UCSD-AML1 (cell line): Measurements from ENCODE around the gene A1CF.

Source experiments
- DNase-seq: peaks from one replicate; lab custom pipeline; 2025; ENCODE audit not compliant: unreplicated experiment; lab: John Stamatoyannopoulos, UW

Gene A1CF

GRCh38 chr10:50862719-50863118 lies 22.7 kb downstream of the A1CF start:
- DNase-seq, result no peak

GRCh38 chr10:50861370-50861769 lies 24.1 kb downstream of the A1CF start:
- DNase-seq, result no peak

- no peak for DNase-seq
Measured at GRCh38 chr10:50857579-50857978, 27.8 kb downstream of the A1CF start.

- DNase-seq, result no peak
Measured at GRCh38 chr10:50855461-50855860, 30.0 kb downstream of the A1CF start.

- no peak for DNase-seq
Measured at GRCh38 chr10:50855015-50855414, 30.4 kb downstream of the A1CF start.

- no peak for DNase-seq
Measured at GRCh38 chr10:50853557-50853956, 31.9 kb downstream of the A1CF start.

- DNase-seq, result no peak
Measured at GRCh38 chr10:50851884-50852671, 33.3 kb downstream of the A1CF start.

- DNase-seq, result no peak
Measured at GRCh38 chr10:50850578-50851230, 34.7 kb downstream of the A1CF start.

GRCh38 chr10:50846753-50847152 lies 38.7 kb downstream of the A1CF start:
- DNase-seq, result no peak

GRCh38 chr10:50837095-50837494 lies 48.3 kb downstream of the A1CF start:
- no peak for DNase-seq

GRCh38 chr10:50832171-50832751 lies 53.2 kb downstream of the A1CF start:
- DNase-seq, result no peak

- DNase-seq, result no peak
Measured at GRCh38 chr10:50830066-50830465, 55.4 kb downstream of the A1CF start.

GRCh38 chr10:50824782-50825181 lies 60.6 kb downstream of the A1CF start:
- DNase-seq, result no peak

- DNase-seq, result no peak
Measured at GRCh38 chr10:50823789-50824188, 61.6 kb downstream of the A1CF start.

- no peak for DNase-seq
Measured at GRCh38 chr10:50809596-50809995, 75.8 kb downstream of the A1CF start.

GRCh38 chr10:50807851-50808776 lies 77.3 kb downstream of the A1CF start:
- DNase-seq, result no peak

GRCh38 chr10:50805981-50806622 lies 79.3 kb downstream of the A1CF start:
- no peak for DNase-seq

- no peak for DNase-seq
Measured at GRCh38 chr10:50799595-50799994, 85.8 kb downstream of the A1CF start.

- no peak for DNase-seq
Measured at GRCh38 chr10:50798297-50798696, 87.1 kb downstream of the A1CF start.

GRCh38 chr10:50796693-50797092 lies 88.7 kb downstream of the A1CF start:
- DNase-seq, result no peak

GRCh38 chr10:50794490-50794889 lies 90.9 kb downstream of the A1CF start:
- no peak for DNase-seq
